HepG2 (cell line): Measurements from ENCODE around the gene C3orf52. TPM values are rescaled to one million over a fixed set of nuclear protein-coding genes. Genes with fewer than 3 reads are reported as not detected.

Source experiments
- ATAC-seq: fragments of 200-7000 bp; cut with Tn5 transposase; 3 replicates; pipeline ENCODE4 v1.9.1; 2020; ENCODE audit warnings: mild to moderate bottlenecking, moderate library complexity
- BruUV-seq: library from RNA; stranded (reverse); fragments of 400-500 nt; replicated peaks from 2 replicates; lab custom pipeline; 2021; lab: Mats Ljungman, UMichigan
- CTCF ChIA-PET: fragments of 300-600 bp; formaldehyde crosslinking; extraction: SDS; loops from one replicate; lab custom pipeline; 2021; ENCODE audit warnings: low total read pairs, inconsistent platforms, low intra/inter-chr PET ratio; lab: Yijun Ruan, JAX
- POLR2A ChIA-PET: fragments of 350-600 bp; sonication (Branson Sonifier 250); formaldehyde crosslinking; loops from one replicate; lab custom pipeline; 2020; ENCODE audit warnings: antibody characterized with exemption, inconsistent platforms; lab: Yijun Ruan, JAX
- DNase-seq: peaks from one replicate; pipeline ENCODE4 v3.0.0-alpha.2; 2015; ENCODE audit warnings: low spot score
- FAIRE-seq: peaks from 3 replicates; lab custom pipeline; 2011; peaks lifted over from hg19 to GRCh38; lab: Jason Lieb, UNC
- H2AFZ ChIP-seq: one replicate; pipeline ENCODE4 v1.6.1; 2011; ENCODE audit warnings: low read length, inconsistent platforms
- H3K27ac ChIP-seq: fragments of 300-600 bp; 3 replicates; pipeline ENCODE4 v1.8.0; 2011; ENCODE audit warnings: mixed run types, mild to moderate bottlenecking, mixed read lengths, low read length, inconsistent platforms; ENCODE audit not compliant: insufficient read depth; ENCODE audit errors: extremely low read length
- H3K27me3 ChIP-seq, 2 experiments: fragments of 200-600 bp in 1 of 2; 2 replicates in 1 of 2; 3 replicates in 1 of 2; pipeline versions ENCODE4 v1.6.0 to v1.8.0; 2011; ENCODE audit warnings: low read length in 2 of 2, mild to moderate bottlenecking in 2 of 2, moderate library complexity in 2 of 2, inconsistent platforms in 1 of 2; ENCODE audit not compliant: insufficient read depth in 2 of 2, control insufficient read depth in 1 of 2
- H3K36me3 ChIP-seq, 2 experiments: fragments of 200-600 bp in 1 of 2; replicated peaks in 1 of 2; 2 replicates in 1 of 2; 3 replicates in 1 of 2; pipeline versions ENCODE4 v1.5.1 to v1.8.0; 2011; ENCODE audit warnings: low read length in 2 of 2, inconsistent platforms in 1 of 2; ENCODE audit not compliant: insufficient read depth in 2 of 2, control insufficient read depth in 1 of 2
- H3K4me1 ChIP-seq: 2 replicates; pipeline ENCODE4 v1.5.1; 2012; ENCODE audit warnings: low read length, inconsistent platforms; ENCODE audit not compliant: insufficient read depth
- H3K4me2 ChIP-seq: 2 replicates; pipeline ENCODE4 v1.6.0; 2011; ENCODE audit warnings: low read depth, low read length, inconsistent platforms
- H3K4me3 ChIP-seq, 3 experiments: fragments of 200-600 bp in 1 of 3; sonication (generic), shearing (Covaris generic) in 1 of 3; replicated peaks in 1 of 3; 2 replicates each; pipeline ENCODE4 v1.5.1; 2011 to 2016; ENCODE audit warnings: low read length in 3 of 3, inconsistent platforms in 2 of 3, low read depth in 2 of 3, mild to moderate bottlenecking in 2 of 3, control low read depth in 1 of 3, mixed read lengths in 1 of 3; ENCODE audit not compliant: insufficient read depth in 1 of 3
- H3K79me2 ChIP-seq: one replicate; pipeline ENCODE4 v1.6.1; 2011; ENCODE audit warnings: low read length, inconsistent platforms; ENCODE audit not compliant: insufficient read depth
- H3K9ac ChIP-seq: 2 replicates; pipeline ENCODE4 v1.6.0; 2011; ENCODE audit warnings: mild to moderate bottlenecking, low read depth, low read length, inconsistent platforms; ENCODE audit not compliant: insufficient read depth
- H3K9me3 ChIP-seq: 2 replicates; pipeline ENCODE4 v1.5.1; 2012; ENCODE audit warnings: mild to moderate bottlenecking, low read length
- H4K20me1 ChIP-seq: 2 replicates; pipeline ENCODE4 v1.6.0; 2011; ENCODE audit warnings: inconsistent platforms, mild to moderate bottlenecking, low read length, moderate library complexity; ENCODE audit not compliant: insufficient read depth
- ARNT2 ChIP-seq: sonication (generic); formaldehyde crosslinking; IDR thresholded peaks from 2 replicates; pipeline ENCODE4 v1.8.0; 2022; ENCODE audit warnings: mild to moderate bottlenecking, low read depth, missing genetic modification reagents, moderate library complexity
- NAIF1 ChIP-seq: sonication (generic); formaldehyde crosslinking; IDR thresholded peaks from 2 replicates; pipeline ENCODE4 v1.5.0; 2020; ENCODE audit warnings: mild to moderate bottlenecking, missing genetic modification reagents, borderline replicate concordance
- REL ChIP-seq: sonication (generic); formaldehyde crosslinking; conservative IDR thresholded peaks from 2 replicates; pipeline ENCODE4 v1.8.0; 2022; ENCODE audit warnings: mild to moderate bottlenecking, missing genetic modification reagents, moderate library complexity
- RFXANK ChIP-seq: IDR thresholded peaks from 2 replicates; pipeline ENCODE4 v1.6.1; 2016
- ZFP36L1 ChIP-seq: sonication (generic); formaldehyde crosslinking; IDR thresholded peaks from 2 replicates; pipeline ENCODE4 v1.8.0; 2022; ENCODE audit warnings: mild to moderate bottlenecking, missing genetic modification reagents, moderate library complexity
- ZFP90 ChIP-seq: sonication (generic); formaldehyde crosslinking; IDR thresholded peaks from 2 replicates; pipeline ENCODE4 v1.8.0; 2022; ENCODE audit warnings: missing genetic modification reagents, mild to moderate bottlenecking, inconsistent platforms, borderline replicate concordance
- ZNF564 ChIP-seq: sonication (generic); formaldehyde crosslinking; IDR thresholded peaks from 2 replicates; pipeline ENCODE4 v1.8.1; 2023; ENCODE audit warnings: mild to moderate bottlenecking, missing genetic modification reagents
- WGBS: methylation state at CpG from one replicate; pipeline ENCODE4 v1.1.6; 2017; ENCODE audit warnings: low lambda C conversion rate; 5-methylcytosine and 5-hydroxymethylcytosine counted together
- in situ Hi-C: cut with HindIII; loops from 2 replicates; pipeline ENCODE4 v1.10.0; 2017; ENCODE audit warnings: low pct_unique_long_range_greater_than_20kb; ENCODE audit not compliant: extremely low pct_ligation_motif_present
- intact Hi-C: fragments of 100-400 bp; cut with micrococcal nuclease; formaldehyde crosslinking; loops from one replicate; pipeline ENCODE4 v1.10.0; 2022; ENCODE audit not compliant: unreplicated experiment
- polyA plus RNA-seq, 8 experiments: library from polyadenylated mRNA; depleted of rRNA in 3 of 8; stranded (reverse) in 7 of 8; unstranded in 1 of 8; fragments of >200 nt; fragmentation: Illumina TruSeq in 4 of 8; extraction: Trizol in 4 of 8; gene quantifications; 2 replicates each; pipeline versions ENCODE4 v1.2.1 to v1.2.3, GENCODE V29; 2011 to 2016; ENCODE audit warnings: low read depth in 4 of 8, missing spikeins in 1 of 8, mixed read lengths in 1 of 8; ENCODE audit not compliant: insufficient read depth in 1 of 8
- total RNA-seq, 5 experiments: library from RNA; depleted of rRNA; stranded (reverse); fragments of >200 nt; fragmentation: Illumina TruSeq; extraction: Trizol; gene quantifications; 2 replicates each; pipeline ENCODE4 v1.2.3, GENCODE V29; 2016; ENCODE audit warnings: low read depth in 1 of 5
- TF ChIP-seq, protein P1 (sequence below): sonication (generic); formaldehyde crosslinking; IDR thresholded peaks from 2 replicates; pipeline ENCODE4 v1.5.0; 2020; ENCODE audit warnings: mild to moderate bottlenecking, missing genetic modification reagents, borderline replicate concordance
- TF ChIP-seq, protein P2 (sequence below): sonication (generic); formaldehyde crosslinking; IDR thresholded peaks from 2 replicates; pipeline ENCODE4 v1.5.1; 2020; ENCODE audit warnings: missing genetic modification reagents, mild to moderate bottlenecking, borderline replicate concordance

The C3orf52 gene
- total and polyA plus RNA-seq, 2 of the 13 experiments (the other 11 are each of a cell fraction or from before 2014, with no cell fraction given) = 0.79 to 1.2 TPM

DNA sequence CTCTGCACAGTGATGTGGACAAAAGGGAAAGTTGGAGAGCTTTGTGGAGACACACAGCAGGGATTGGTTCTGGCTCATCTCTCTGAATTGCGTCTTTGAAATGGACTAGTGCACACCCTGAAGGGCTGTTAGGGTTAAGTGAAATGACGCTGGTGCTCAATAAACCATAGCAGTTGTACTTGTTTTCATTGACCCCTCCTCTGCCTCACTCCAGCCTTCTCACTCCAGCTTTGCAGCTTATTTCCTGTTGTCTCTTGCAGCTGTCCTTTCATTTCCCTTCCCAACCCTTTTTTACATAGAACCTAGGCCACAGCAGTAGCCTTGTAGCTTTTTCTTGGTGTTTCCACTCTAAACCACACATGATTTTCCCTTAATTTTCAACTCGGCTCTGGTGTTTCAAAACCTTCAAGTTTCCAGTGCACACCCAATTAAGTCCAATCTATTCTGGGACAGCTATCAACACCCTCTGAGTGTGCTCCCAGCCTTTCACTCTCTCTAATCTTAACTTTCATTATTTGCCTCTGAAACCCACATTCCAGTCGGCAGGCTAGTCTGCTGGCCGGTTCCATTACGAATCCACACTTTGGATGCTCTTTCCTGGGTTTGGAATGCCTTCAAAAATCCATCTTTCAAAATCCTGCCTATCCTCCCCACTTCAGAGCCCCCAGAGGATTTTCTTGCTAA is 6.4 kb downstream of the C3orf52 start:
- DNase-seq = no peak
- Histone ChIP-seq H3K36me3 (no peaks in the 10 kb centered on the region), H3K27ac (no peak overlapping the region), H3K4me2 (no peak overlapping the region), H2AFZ (no peak overlapping the region), H3K79me2 (no peaks in the 10 kb centered on the region), H3K9ac (no peak overlapping the region), H3K27me3 (no peaks in the 10 kb centered on the region), H4K20me1 (no peaks in the 10 kb centered on the region), H3K9me3 (no peaks in the 10 kb centered on the region), H3K4me1 (peaks cover 16% of the 10 kb centered on the region), H3K4me3 (no peak overlapping the region)
- intact Hi-C loops (no loop called here), in situ Hi-C loops (no loop called here)
- ChIA-PET CTCF (no interaction called here), POLR2A (no interaction called here)
- no peak for ATAC-seq
- no TSS peak for BruUV-seq
- no peak for FAIRE-seq
- WGBS = 41% methylated on average over 6 of the region's 6 CpGs
- TF ChIP-seq ARNT2 (CRISPR knock-in tag) (no peak), ZNF564 (CRISPR knock-in tag) (no peak), NAIF1 (no peak), ZFP90 (no peak), ZFP36L1 (CRISPR knock-in tag) (no peak), RFXANK (CRISPR knock-in tag) (no peak), REL (CRISPR knock-in tag) (no peak)
- TF ChIP-seq, protein P1, sequence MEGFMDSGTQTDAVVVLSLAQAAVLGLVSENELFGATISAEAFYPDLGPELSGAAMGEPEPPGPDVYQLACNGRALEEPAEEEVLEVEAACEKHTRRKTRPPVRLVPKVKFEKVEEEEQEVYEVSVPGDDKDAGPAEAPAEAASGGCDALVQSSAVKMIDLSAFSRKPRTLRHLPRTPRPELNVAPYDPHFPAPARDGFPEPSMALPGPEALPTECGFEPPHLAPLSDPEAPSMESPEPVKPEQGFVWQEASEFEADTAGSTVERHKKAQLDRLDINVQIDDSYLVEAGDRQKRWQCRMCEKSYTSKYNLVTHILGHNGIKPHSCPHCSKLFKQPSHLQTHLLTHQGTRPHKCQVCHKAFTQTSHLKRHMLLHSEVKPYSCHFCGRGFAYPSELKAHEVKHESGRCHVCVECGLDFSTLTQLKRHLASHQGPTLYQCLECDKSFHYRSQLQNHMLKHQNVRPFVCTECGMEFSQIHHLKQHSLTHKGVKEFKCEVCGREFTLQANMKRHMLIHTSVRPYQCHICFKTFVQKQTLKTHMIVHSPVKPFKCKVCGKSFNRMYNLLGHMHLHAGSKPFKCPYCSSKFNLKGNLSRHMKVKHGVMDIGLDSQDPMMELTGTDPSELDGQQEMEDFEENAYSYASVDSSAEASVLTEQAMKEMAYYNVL = no peak
- TF ChIP-seq, protein P2, sequence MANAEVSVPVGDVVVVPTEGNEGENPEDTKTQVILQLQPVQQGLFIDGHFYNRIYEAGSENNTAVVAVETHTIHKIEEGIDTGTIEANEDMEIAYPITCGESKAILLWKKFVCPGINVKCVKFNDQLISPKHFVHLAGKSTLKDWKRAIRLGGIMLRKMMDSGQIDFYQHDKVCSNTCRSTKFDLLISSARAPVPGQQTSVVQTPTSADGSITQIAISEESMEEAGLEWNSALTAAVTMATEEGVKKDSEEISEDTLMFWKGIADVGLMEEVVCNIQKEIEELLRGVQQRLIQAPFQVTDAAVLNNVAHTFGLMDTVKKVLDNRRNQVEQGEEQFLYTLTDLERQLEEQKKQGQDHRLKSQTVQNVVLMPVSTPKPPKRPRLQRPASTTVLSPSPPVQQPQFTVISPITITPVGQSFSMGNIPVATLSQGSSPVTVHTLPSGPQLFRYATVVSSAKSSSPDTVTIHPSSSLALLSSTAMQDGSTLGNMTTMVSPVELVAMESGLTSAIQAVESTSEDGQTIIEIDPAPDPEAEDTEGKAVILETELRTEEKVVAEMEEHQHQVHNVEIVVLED (CRISPR knock-in tag) = no peak
